Activated CD8-positive, alpha-beta memory T cell treated with anti-CD3 and anti-CD28 coated beads for 4 hours (primary cell): Measurements from ENCODE around the gene DLX6.

Experiments used
- DNase-seq, 2 donors: peaks; one replicate each; pipeline ENCODE4 v3.0.0-alpha.2; 2020; ENCODE audit warnings: low read depth in 2 of 2

Gene DLX6

GRCh38 chr7:96995406-96996110, 9.8 kb upstream of the DLX6 start:
- DNase-seq = no peak

DNA sequence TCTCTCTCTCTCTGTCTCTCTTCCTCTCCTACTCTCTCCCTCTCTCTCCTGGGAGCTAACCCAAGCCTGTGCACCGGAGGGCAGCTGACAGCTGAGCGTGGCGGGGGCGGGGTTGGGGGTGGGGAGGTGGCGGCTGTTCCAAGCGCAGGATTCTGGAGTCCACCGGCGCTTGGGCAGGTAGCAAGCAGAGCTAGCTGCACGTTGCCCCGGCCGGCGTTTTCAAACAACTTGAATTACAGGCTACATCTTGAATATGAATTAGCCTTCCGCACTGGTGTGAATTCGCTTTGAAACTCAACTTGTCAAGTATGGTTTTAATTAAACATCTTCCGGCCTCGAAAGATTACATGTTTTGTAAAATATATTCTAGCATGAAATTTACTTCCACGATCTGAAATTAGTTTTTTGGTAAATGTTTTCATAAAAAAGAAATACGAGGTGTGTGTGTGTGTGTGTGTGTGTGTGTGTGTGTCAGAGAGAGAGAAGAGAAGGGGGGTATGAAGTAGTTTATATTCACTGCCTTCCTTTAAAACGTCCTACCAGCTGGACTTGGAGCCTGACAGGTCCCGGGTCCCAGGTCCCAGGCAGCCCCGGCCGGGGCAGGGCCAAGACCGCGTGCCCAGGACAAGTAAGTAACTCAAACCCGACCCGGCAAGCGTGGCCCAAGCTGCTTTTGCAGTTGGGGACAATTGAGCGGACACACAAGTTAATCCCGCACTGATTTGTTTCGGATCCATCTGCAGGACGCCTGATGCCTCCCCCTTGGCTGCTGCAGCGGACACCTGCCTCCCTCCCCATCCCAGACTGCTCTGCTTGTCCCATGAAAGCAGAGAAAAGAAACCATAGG, 9.0 kb upstream of the DLX6 start:
- no peak for DNase-seq

DNA sequence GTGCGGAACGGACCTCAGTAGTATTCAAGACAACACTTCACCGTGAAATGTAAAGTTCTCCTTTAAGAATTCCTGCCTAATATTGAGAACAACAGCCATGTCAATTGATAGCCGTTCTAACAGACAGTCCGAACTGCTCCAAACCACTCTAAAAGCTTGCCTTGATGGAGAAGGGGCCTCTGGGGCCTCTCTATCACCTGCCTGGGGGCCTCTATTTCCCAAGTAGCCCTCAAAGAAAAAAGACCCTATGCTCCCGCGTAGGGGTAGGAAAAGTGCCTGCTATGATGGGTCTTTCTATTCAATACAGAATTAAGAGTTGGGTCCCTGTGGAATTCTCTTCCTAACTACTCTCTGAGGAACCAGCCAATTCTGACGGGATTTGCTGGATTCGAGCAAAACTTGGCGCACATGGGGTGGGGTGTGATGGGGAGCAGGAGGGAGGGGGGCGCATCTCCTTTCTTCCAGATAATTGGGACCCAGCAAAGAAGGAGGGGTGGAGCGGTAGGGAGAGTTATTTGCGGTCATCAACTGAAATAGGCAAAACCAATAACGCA, 8.3 kb upstream of the DLX6 start:
- DNase-seq = no peak

DNA sequence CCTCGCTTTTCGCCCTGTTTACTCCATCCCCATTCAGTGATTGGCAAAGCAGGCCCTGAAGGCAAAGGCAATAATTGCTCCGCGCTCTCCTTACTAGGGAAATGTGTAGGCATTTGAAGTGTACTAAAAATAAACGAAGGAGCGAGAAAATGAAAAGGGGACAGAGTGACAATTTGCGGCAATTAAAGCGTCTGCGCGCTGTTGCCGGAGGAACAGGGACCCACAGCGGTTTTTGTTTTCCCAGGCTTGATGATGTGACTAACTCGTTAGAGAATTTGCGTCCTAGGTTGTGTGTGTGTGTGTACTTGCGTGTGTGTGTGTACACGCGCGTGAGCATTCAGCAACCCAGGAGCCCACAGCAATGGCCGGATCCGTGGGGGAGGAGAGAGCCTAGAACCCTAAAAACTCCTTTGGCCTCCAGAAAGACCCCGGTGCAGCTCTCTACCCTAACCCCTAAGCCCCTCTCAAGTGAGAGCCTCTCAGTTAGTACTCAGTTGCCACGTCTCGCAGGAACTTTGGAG, 7.8 kb upstream of the DLX6 start:
- DNase-seq = no peak

GRCh38 chr7:96998333-96998732, 7.0 kb upstream of the DLX6 start:
- DNase-seq = no peak

DNA sequence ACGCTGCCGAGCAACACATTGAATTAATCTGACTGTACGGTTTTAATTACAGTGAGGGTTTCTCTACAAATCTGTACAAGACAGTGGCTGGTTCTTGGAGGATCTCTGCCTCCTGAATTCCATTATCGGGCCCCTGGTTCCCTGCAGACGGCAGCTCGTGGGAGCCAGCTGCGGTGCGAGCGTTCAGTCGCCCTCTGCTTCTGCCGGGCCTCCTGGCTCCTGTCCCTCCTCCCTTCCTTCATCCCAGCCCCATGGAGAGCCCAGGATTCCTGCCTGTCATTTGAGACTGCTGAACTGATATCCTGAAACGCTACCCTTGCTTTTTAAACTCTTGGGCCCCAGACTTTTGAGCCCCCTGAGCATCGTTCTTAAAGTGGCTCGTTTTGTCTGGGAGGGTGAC, 6.6 kb upstream of the DLX6 start:
- no peak for DNase-seq

DNA sequence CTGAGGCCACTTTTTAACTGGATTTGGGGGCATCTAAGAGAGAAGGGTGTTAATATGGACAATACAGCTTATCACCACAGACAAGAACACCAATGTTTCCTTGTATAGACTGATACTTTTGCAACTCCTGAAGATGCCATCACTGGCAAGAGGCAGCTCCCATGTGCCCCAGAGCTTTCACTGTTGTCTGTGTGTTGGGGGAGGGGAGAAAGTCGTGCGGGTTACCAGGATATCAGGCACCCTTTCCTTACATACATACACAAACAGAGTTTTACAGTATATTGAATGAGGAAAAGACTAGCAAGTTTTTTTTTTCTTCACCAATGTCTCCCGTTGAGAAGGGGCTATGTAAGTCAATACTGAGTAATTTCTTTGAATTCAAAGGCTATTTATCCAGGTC, 4.1 kb upstream of the DLX6 start:
- no peak for DNase-seq

- no peak for DNase-seq
Observed at GRCh38 chr7:97001656-97002554, 3.4 kb upstream of the DLX6 start.

GRCh38 chr7:97002555-97003261, 2.6 kb upstream of the DLX6 start:
- DNase-seq = no peak

GRCh38 chr7:97003262-97004246, 1.8 kb upstream of the DLX6 start:
- DNase-seq = no peak

DNA sequence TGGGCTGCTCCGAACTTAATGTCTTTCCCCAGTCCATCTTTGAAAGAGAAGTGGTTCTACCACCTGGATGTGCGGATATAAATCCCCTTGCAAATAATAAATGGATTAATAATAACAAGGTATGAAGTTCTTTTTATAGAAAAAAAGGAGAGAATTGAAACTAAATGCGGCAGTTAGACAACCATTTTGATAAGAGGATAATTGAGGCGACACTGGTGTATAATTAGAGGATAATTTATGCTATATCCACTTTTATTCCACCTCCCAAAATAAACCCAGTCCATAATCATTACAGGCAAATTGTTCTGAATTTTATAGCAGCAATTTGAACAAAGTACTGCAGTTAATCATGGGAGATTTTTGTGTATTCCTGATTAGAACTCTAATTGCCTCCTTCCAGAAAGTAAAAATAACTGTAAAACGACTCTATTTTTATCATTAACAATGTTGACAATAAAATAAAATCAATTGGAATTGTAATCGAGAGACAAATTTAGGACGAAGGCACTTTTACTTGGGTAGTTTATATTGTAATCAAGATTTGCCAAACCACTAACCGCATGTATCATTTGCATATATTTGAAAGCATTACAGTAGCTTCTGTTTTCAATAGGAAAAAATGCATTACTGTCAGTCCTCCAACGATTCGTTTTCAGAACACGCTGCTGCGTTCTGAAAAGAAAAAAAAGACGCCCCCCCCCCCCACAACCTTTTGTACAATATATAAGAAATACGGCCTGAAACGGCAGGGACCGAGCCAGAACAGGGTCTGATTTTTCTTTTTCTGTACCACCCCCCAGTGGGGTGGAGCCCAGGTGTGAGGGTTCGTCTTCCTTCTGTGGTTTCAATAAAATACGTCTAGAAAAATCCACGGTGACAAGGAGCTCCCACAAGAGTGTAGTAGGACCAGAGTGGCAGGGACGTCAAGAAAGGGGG, 838 bp upstream of the DLX6 start:
- DNase-seq = no peak

- no peak for DNase-seq
Observed at GRCh38 chr7:97006055-97006815, 882 bp downstream of the DLX6 start.

DNA sequence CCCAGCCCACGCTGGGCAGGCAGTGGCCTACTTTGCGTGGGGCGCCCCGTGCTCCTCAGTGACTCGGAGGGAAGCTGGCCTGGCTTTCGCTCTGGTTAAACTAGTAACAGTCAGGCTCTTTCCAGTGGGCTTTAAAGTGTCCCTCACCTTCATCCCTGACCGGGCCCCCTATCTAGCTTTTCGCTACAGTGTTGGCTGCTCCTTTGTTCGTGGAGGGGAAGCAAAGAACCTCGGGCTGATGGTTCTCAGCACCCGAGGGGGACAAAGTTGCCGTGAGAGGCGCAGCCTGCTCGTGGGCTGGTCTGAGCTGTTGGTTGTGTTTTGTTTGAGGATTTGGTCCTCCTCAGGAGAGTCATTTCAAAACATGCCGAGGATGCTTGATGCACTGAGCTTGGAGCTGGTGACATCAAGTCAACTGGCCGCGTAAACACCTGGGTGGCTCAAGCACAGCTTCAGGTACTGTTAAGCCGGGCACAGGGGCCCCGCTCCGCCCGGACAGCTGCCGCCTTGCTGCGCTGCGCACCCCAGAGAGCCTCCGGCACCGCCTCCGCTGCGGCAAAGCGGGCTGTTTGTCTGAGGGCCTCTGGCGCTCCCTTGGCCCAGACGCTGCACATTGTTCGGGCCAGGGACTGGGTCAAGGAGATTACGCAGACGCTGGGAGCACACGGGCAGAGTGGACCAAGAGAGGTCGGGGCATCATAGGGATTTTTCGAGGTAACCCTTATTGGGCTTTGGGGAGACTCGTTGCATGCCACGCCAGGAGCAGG, 1.6 kb downstream of the DLX6 start:
- no peak for DNase-seq

GRCh38 chr7:97007583-97007861, 2.2 kb downstream of the DLX6 start:
- no peak for DNase-seq

DNA sequence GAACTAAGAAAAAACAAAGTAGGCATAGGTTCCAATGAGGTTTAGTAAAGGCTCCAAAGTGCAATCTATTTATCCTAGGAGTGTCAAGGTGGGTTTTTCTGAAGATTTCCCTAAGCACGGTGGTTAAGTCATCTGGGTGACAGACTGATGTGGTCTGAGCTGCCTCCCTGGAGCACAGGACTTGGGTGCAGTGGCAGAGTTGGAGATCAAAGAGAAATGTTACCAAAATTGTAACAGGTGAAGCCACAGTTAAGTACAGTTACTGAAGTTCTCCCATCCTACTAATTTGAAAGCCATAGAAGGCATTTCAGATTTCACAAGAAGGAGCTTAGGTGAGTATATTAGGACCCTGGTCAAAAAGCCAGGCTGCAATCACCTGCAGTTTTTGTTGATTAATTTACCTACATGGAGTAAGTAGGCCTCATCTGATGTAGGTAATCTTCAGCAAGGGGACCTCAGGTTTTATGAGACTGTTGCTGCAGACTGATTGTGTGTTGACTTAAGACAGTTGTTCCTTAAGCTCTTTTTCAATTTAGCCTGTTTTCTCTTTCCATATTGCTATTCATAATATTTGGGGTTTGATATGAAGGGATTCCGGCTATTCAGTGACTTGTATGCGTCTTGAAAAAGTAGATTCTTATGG, 3.0 kb downstream of the DLX6 start:
- no peak for DNase-seq

GRCh38 chr7:97009753-97010732, 4.7 kb downstream of the DLX6 start:
- DNase-seq = no peak
